HEK293 (cell line): Measurements from ENCODE around the gene ZNF512.

Experiments used
- CTCF ChIA-PET: fragments of 350-600 bp; formaldehyde crosslinking; extraction: SDS; loops from one replicate; lab custom pipeline; 2021; ENCODE audit warnings: antibody characterized with exemption; lab: Yijun Ruan, JAX
- POLR2A ChIA-PET: fragments of 300-600 bp; formaldehyde crosslinking; extraction: SDS; loops from one replicate; lab custom pipeline; 2020; ENCODE audit warnings: antibody characterized with exemption, inconsistent platforms; lab: Yijun Ruan, JAX
- H3K27ac ChIP-seq: fragments of 200-500 bp; sonication (Bioruptor generic); 2 replicates; pipeline ENCODE4 v1.5.1; 2014; ENCODE audit warnings: low read depth, low read length, control low read depth, inconsistent platforms; ENCODE audit errors: extremely low read depth
- H3K36me3 ChIP-seq, 2 experiments: fragments of 200-500 bp in 1 of 2; sonication (Bioruptor generic) in 1 of 2; 1 replicate in 1 of 2; 2 replicates in 1 of 2; pipeline ENCODE4 v1.5.1; 2014 to 2017; ENCODE audit warnings: inconsistent platforms in 2 of 2, low read length in 2 of 2; ENCODE audit not compliant: control insufficient read depth in 2 of 2, insufficient read depth in 1 of 2
- H3K4me1 ChIP-seq: fragments of 200-500 bp; sonication (Bioruptor generic); 2 replicates; pipeline ENCODE4 v1.5.1; 2014; ENCODE audit warnings: mild to moderate bottlenecking, low read length, inconsistent platforms; ENCODE audit not compliant: control insufficient read depth, insufficient read depth
- H3K4me3 ChIP-seq: 2 replicates; pipeline ENCODE4 v1.5.1; 2011; ENCODE audit warnings: low read depth, mild to moderate bottlenecking, control low read depth, low read length, moderate library complexity
- H3K9me3 ChIP-seq: fragments of 200-500 bp; sonication (Bioruptor generic); 2 replicates; pipeline ENCODE4 v1.5.1; 2014; ENCODE audit warnings: low read depth, low read length, inconsistent platforms; ENCODE audit not compliant: control insufficient read depth, insufficient read depth
- MEIS1 ChIP-seq: sonication (generic); formaldehyde crosslinking; IDR thresholded peaks from 2 replicates; pipeline ENCODE4 v1.8.1; 2022; ENCODE audit warnings: missing genetic modification reagents, mild to moderate bottlenecking, borderline replicate concordance
- ZNF157 ChIP-seq: fragments of 450-650 bp; formaldehyde crosslinking; IDR thresholded peaks from 2 replicates; pipeline ENCODE4 v1.5.1; 2016; ENCODE audit warnings: missing biosample characterization, missing genetic modification characterization
- ZNF184 ChIP-seq: fragments of 450-650 bp; IDR thresholded peaks from 2 replicates; pipeline ENCODE4 v1.5.1; 2018; ENCODE audit warnings: missing biosample characterization, mild to moderate bottlenecking, missing genetic modification characterization
- ZNF223 ChIP-seq: fragments of 450-650 bp; formaldehyde crosslinking; IDR thresholded peaks from 2 replicates; pipeline ENCODE4 v1.5.1; 2016; ENCODE audit warnings: missing biosample characterization, missing genetic modification characterization
- ZNF239 ChIP-seq: fragments of 450-650 bp; formaldehyde crosslinking; IDR thresholded peaks from 2 replicates; pipeline ENCODE4 v1.5.1; 2016; ENCODE audit warnings: missing biosample characterization, missing genetic modification characterization
- ZNF248 ChIP-seq: fragments of 450-650 bp; formaldehyde crosslinking; IDR thresholded peaks from 2 replicates; pipeline ENCODE4 v1.5.1; 2017; ENCODE audit warnings: missing biosample characterization, missing genetic modification characterization
- ZNF510 ChIP-seq: fragments of 450-650 bp; formaldehyde crosslinking; IDR thresholded peaks from 2 replicates; pipeline ENCODE4 v1.5.1; 2018; ENCODE audit warnings: mild to moderate bottlenecking, missing genetic modification characterization, missing biosample characterization; ENCODE audit not compliant: insufficient replicate concordance
- ZNF521 ChIP-seq: fragments of 450-650 bp; formaldehyde crosslinking; IDR thresholded peaks from 2 replicates; pipeline ENCODE4 v1.5.1; 2017; ENCODE audit warnings: missing biosample characterization, mild to moderate bottlenecking, missing genetic modification characterization
- ZNF529 ChIP-seq: fragments of 450-650 bp; formaldehyde crosslinking; IDR thresholded peaks from 2 replicates; pipeline ENCODE4 v1.5.1; 2017; ENCODE audit warnings: missing genetic modification characterization, missing biosample characterization; ENCODE audit not compliant: insufficient replicate concordance
- ZNF585B ChIP-seq: fragments of 450-650 bp; formaldehyde crosslinking; IDR thresholded peaks from 2 replicates; pipeline ENCODE4 v1.5.1; 2016; ENCODE audit warnings: missing biosample characterization, missing genetic modification characterization
- ZNF623 ChIP-seq: fragments of 450-650 bp; formaldehyde crosslinking; IDR thresholded peaks from 2 replicates; pipeline ENCODE4 v1.5.1; 2016; ENCODE audit warnings: missing biosample characterization, missing genetic modification characterization
- ZNF660 ChIP-seq: fragments of 450-650 bp; IDR thresholded peaks from 2 replicates; pipeline ENCODE4 v1.5.1; 2018; ENCODE audit warnings: missing biosample characterization, mild to moderate bottlenecking, missing genetic modification characterization
- ZNF677 ChIP-seq: fragments of 450-650 bp; IDR thresholded peaks from 2 replicates; pipeline ENCODE4 v1.5.0; 2018; ENCODE audit warnings: missing biosample characterization, mild to moderate bottlenecking, missing genetic modification characterization, moderate library complexity
- ZNF76 ChIP-seq: fragments of 450-650 bp; formaldehyde crosslinking; IDR thresholded peaks from 2 replicates; pipeline ENCODE4; 2016; ENCODE audit warnings: low read depth, missing biosample characterization, missing genetic modification characterization, borderline replicate concordance
- ZNF768 ChIP-seq: fragments of 450-650 bp; formaldehyde crosslinking; IDR thresholded peaks from 2 replicates; pipeline ENCODE4 v1.5.1; 2018; ENCODE audit warnings: missing biosample characterization, mild to moderate bottlenecking, missing genetic modification characterization
- ZNF791 ChIP-seq: fragments of 450-650 bp; formaldehyde crosslinking; IDR thresholded peaks from 2 replicates; pipeline ENCODE4 v1.5.1; 2016; ENCODE audit warnings: missing biosample characterization, missing genetic modification characterization
- TF ChIP-seq, protein P1 (sequence below): fragments of 450-650 bp; formaldehyde crosslinking; IDR thresholded peaks from 2 replicates; pipeline ENCODE4 v1.5.0; 2017; ENCODE audit warnings: missing biosample characterization, missing genetic modification characterization, borderline replicate concordance
- TF ChIP-seq, protein P2 (sequence below): fragments of 450-650 bp; formaldehyde crosslinking; IDR thresholded peaks from 2 replicates; pipeline ENCODE4 v1.5.1; 2016; ENCODE audit warnings: missing biosample characterization, missing genetic modification characterization
- TF ChIP-seq, protein P3 (sequence below): fragments of 450-650 bp; formaldehyde crosslinking; IDR thresholded peaks from 2 replicates; pipeline ENCODE4 v1.5.1; 2016; ENCODE audit warnings: missing biosample characterization, missing genetic modification characterization
- TF ChIP-seq, protein P4 (sequence below): fragments of 450-650 bp; formaldehyde crosslinking; IDR thresholded peaks from 2 replicates; pipeline ENCODE4 v1.5.1; 2016; ENCODE audit warnings: missing biosample characterization, missing genetic modification characterization
- TF ChIP-seq, protein P5 (sequence below): fragments of 450-650 bp; formaldehyde crosslinking; IDR thresholded peaks from 2 replicates; pipeline ENCODE4 v1.5.1; 2016; ENCODE audit warnings: missing biosample characterization, missing genetic modification characterization, low read depth

ZNF512 gene

DNA sequence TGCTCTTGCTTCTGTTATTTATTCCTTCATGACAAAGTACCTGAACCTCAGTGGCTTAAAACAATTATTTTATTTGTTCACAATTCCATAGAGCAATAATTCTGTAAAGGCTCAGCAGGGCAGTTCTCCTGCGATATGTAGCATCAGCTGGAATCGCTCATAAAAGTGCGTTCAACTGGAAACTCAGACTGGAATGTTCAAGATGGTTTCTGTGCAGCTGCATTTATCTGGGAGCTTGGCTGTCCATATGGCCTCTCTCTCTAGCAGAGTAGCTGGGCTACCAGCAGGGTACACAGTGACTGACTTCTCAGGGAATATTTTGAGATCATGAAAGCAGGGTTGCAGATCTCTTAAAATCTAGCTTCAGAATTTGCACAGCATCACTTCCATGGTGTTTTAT lies 32.5 kb downstream of the ZNF512 start:
- ChIA-PET CTCF (interaction anchor here (0.6 kb wide), 2 partner anchors 137 to 217 kb away, joined by 3 to 4 read pairs; no protein-coding TSS in a partner anchor), POLR2A (no interaction called here)
- Histone ChIP-seq H3K27ac (no peak overlapping the region), H3K4me1 (no peaks in the 10 kb centered on the region), H3K9me3 (no peaks in the 10 kb centered on the region), H3K36me3 (peaks cover 58 to 69% of the 10 kb centered on the region in 2 experiments), H3K4me3 (no peak overlapping the region)
- TF ChIP-seq ZNF660 (tag by site-specific recombination) (no peak), ZNF510 (tag by site-specific recombination) (no peak)
- TF ChIP-seq, protein P1, sequence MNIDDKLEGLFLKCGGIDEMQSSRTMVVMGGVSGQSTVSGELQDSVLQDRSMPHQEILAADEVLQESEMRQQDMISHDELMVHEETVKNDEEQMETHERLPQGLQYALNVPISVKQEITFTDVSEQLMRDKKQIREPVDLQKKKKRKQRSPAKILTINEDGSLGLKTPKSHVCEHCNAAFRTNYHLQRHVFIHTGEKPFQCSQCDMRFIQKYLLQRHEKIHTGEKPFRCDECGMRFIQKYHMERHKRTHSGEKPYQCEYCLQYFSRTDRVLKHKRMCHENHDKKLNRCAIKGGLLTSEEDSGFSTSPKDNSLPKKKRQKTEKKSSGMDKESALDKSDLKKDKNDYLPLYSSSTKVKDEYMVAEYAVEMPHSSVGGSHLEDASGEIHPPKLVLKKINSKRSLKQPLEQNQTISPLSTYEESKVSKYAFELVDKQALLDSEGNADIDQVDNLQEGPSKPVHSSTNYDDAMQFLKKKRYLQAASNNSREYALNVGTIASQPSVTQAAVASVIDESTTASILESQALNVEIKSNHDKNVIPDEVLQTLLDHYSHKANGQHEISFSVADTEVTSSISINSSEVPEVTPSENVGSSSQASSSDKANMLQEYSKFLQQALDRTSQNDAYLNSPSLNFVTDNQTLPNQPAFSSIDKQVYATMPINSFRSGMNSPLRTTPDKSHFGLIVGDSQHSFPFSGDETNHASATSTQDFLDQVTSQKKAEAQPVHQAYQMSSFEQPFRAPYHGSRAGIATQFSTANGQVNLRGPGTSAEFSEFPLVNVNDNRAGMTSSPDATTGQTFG, result no peak

DNA sequence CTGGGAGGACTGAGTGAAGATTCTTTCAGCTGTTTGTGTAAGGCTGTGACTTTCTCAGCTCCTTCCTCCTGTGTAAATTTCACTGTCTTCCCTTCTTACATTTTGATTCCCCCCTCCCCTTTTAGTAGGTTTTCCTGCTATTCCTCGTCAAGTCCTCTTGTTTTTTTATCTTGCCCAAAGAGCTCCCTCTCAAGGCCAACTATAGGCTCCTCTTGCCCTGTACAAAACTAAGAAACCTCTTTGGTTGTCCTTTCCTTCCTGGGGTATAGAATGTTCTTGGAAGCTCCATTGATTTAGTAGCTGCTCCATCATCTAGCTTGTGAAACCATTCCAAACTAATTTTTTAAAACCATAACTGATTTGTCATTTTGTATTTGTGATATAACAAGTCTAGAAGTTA lies 38.7 kb downstream of the ZNF512 start:
- Histone ChIP-seq H3K4me3 (no peak overlapping the region), H3K27ac (no peak overlapping the region), H3K9me3 (no peaks in the 10 kb centered on the region), H3K4me1 (no peaks in the 10 kb centered on the region), H3K36me3 (peaks cover 46 to 70% of the 10 kb centered on the region in 2 experiments)
- CTCF ChIA-PET, result interaction anchor here (1.6 to 1.8 kb wide), 2 partner anchors 11 to 17 kb away, joined by 5 to 9 read pairs; no protein-coding TSS in a partner anchor
- TF ChIP-seq ZNF157 (tag by site-specific recombination), result no peak
- no peak for TF ChIP-seq ZNF184 (tag by site-specific recombination)
- TF ChIP-seq ZNF239 (tag by site-specific recombination), result no peak
- TF ChIP-seq ZNF248 (tag by site-specific recombination), result no peak
- no peak for TF ChIP-seq ZNF791 (tag by site-specific recombination)
- TF ChIP-seq, protein P2, sequence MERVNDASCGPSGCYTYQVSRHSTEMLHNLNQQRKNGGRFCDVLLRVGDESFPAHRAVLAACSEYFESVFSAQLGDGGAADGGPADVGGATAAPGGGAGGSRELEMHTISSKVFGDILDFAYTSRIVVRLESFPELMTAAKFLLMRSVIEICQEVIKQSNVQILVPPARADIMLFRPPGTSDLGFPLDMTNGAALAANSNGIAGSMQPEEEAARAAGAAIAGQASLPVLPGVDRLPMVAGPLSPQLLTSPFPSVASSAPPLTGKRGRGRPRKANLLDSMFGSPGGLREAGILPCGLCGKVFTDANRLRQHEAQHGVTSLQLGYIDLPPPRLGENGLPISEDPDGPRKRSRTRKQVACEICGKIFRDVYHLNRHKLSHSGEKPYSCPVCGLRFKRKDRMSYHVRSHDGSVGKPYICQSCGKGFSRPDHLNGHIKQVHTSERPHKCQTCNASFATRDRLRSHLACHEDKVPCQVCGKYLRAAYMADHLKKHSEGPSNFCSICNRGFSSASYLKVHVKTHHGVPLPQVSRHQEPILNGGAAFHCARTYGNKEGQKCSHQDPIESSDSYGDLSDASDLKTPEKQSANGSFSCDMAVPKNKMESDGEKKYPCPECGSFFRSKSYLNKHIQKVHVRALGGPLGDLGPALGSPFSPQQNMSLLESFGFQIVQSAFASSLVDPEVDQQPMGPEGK (tag by site-specific recombination), result no peak
- TF ChIP-seq ZNF585B, result no peak
- TF ChIP-seq ZNF521, result no peak
- TF ChIP-seq, protein P3, sequence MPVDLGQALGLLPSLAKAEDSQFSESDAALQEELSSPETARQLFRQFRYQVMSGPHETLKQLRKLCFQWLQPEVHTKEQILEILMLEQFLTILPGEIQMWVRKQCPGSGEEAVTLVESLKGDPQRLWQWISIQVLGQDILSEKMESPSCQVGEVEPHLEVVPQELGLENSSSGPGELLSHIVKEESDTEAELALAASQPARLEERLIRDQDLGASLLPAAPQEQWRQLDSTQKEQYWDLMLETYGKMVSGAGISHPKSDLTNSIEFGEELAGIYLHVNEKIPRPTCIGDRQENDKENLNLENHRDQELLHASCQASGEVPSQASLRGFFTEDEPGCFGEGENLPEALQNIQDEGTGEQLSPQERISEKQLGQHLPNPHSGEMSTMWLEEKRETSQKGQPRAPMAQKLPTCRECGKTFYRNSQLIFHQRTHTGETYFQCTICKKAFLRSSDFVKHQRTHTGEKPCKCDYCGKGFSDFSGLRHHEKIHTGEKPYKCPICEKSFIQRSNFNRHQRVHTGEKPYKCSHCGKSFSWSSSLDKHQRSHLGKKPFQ, result no peak
- TF ChIP-seq, protein P4, sequence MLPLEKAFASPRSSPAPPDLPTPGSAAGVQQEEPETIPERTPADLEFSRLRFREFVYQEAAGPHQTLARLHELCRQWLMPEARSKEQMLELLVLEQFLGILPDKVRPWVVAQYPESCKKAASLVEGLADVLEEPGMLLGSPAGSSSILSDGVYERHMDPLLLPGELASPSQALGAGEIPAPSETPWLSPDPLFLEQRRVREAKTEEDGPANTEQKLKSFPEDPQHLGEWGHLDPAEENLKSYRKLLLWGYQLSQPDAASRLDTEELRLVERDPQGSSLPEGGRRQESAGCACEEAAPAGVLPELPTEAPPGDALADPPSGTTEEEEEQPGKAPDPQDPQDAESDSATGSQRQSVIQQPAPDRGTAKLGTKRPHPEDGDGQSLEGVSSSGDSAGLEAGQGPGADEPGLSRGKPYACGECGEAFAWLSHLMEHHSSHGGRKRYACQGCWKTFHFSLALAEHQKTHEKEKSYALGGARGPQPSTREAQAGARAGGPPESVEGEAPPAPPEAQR (tag by site-specific recombination), result no peak
- no peak for TF ChIP-seq ZNF623 (tag by site-specific recombination)
- TF ChIP-seq ZNF677 (tag by site-specific recombination), result no peak
- no peak for TF ChIP-seq ZNF510 (tag by site-specific recombination)
- TF ChIP-seq, protein P5, sequence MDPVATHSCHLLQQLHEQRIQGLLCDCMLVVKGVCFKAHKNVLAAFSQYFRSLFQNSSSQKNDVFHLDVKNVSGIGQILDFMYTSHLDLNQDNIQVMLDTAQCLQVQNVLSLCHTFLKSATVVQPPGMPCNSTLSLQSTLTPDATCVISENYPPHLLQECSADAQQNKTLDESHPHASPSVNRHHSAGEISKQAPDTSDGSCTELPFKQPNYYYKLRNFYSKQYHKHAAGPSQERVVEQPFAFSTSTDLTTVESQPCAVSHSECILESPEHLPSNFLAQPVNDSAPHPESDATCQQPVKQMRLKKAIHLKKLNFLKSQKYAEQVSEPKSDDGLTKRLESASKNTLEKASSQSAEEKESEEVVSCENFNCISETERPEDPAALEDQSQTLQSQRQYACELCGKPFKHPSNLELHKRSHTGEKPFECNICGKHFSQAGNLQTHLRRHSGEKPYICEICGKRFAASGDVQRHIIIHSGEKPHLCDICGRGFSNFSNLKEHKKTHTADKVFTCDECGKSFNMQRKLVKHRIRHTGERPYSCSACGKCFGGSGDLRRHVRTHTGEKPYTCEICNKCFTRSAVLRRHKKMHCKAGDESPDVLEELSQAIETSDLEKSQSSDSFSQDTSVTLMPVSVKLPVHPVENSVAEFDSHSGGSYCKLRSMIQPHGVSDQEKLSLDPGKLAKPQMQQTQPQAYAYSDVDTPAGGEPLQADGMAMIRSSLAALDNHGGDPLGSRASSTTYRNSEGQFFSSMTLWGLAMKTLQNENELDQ (tag by site-specific recombination), result no peak
- no peak for TF ChIP-seq MEIS1 (CRISPR knock-in tag)
- TF ChIP-seq ZNF768, result no peak
- TF ChIP-seq ZNF76 (tag by site-specific recombination), result no peak
- TF ChIP-seq ZNF529 (tag by site-specific recombination), result no peak
- no peak for TF ChIP-seq ZNF223
- POLR2A ChIA-PET, result no interaction called here
